GM12878 (cell line): Measurements from ENCODE around the gene GPR158. TPM values are rescaled to one million over a fixed set of nuclear protein-coding genes. Genes with fewer than 3 reads are reported as not detected.

Experiments used
- ATAC-seq: fragments of 200-7000 bp; cut with Tn5 transposase; 3 replicates; pipeline ENCODE4 v1.9.1; 2020; ENCODE audit warnings: mild to moderate bottlenecking, moderate library complexity
- BruUV-seq: library from RNA; stranded (reverse); fragments of 400-500 nt; replicated peaks from 2 replicates; lab custom pipeline; 2021; lab: Mats Ljungman, UMichigan
- CTCF ChIA-PET: fragments of 300-600 bp; sonication (Branson Sonifier 250); formaldehyde crosslinking; extraction: SDS; loops from one replicate; lab custom pipeline; 2021; ENCODE audit warnings: inconsistent platforms; lab: Yijun Ruan, JAX
- POLR2A ChIA-PET: fragments of 350-600 bp; formaldehyde crosslinking; extraction: SDS; loops from one replicate; lab custom pipeline; 2021; ENCODE audit warnings: inconsistent platforms; lab: Charles Lee
- RAD21 ChIA-PET: fragments of 300-600 bp; sonication (Branson Sonifier 250); formaldehyde crosslinking; loops from one replicate; lab custom pipeline; 2023; ENCODE audit warnings: antibody characterized with exemption; ENCODE audit not compliant: unreplicated experiment; lab: Charles Lee
- SMC1A ChIA-PET: fragments of 300-600 bp; sonication (Branson Sonifier 250); formaldehyde crosslinking; loops from one replicate; lab custom pipeline; 2023; ENCODE audit not compliant: unreplicated experiment, uncharacterized antibody; lab: Charles Lee
- DNase-seq: peaks from one replicate; pipeline ENCODE4 v3.0.0-alpha.2; 2011; ENCODE audit warnings: low read depth, low spot score
- FAIRE-seq: peaks from 3 replicates; lab custom pipeline; 2011; peaks lifted over from hg19 to GRCh38; lab: Jason Lieb, UNC
- H2AFZ ChIP-seq: 2 replicates; pipeline ENCODE4 v1.6.0; 2011; ENCODE audit warnings: low read depth, low read length, control low read depth; ENCODE audit not compliant: control insufficient read depth
- H3K27ac ChIP-seq: 2 replicates; pipeline ENCODE4 v1.5.1; 2011; ENCODE audit warnings: control low read depth; ENCODE audit not compliant: control insufficient read depth, insufficient read depth
- H3K27me3 ChIP-seq, 2 experiments: replicated peaks in 1 of 2; 2 replicates each; pipeline versions ENCODE4 v1.6.0 to v1.6.1; 2011; ENCODE audit warnings: low read length in 1 of 2; ENCODE audit not compliant: control insufficient read depth in 2 of 2, insufficient read depth in 2 of 2
- H3K36me3 ChIP-seq, 2 experiments: 2 replicates each; pipeline ENCODE4 v1.5.1; 2011; ENCODE audit warnings: low read length in 1 of 2; ENCODE audit not compliant: control insufficient read depth in 2 of 2, insufficient read depth in 2 of 2
- H3K4me1 ChIP-seq: 2 replicates; pipeline ENCODE4 v1.6.1; 2011; ENCODE audit warnings: mild to moderate bottlenecking, low read length, moderate library complexity, mixed read lengths; ENCODE audit not compliant: control insufficient read depth, insufficient read depth
- H3K4me2 ChIP-seq: 2 replicates; pipeline ENCODE4 v1.6.0; 2011; ENCODE audit warnings: control low read depth; ENCODE audit not compliant: control insufficient read depth, insufficient read depth
- H3K4me3 ChIP-seq: fragments of 200-600 bp; sonication (generic); 2 replicates; pipeline ENCODE4 v1.5.1; 2016
- H3K79me2 ChIP-seq: 2 replicates; pipeline ENCODE4 v1.6.0; 2011; ENCODE audit warnings: low read length; ENCODE audit not compliant: control insufficient read depth, insufficient read depth
- H3K9ac ChIP-seq: 2 replicates; pipeline ENCODE4 v1.8.0; 2011; ENCODE audit warnings: low read length, control low read depth, mixed read lengths; ENCODE audit not compliant: control insufficient read depth, insufficient read depth
- H3K9me3 ChIP-seq: replicated peaks from 3 replicates; pipeline ENCODE4 v1.5.1; 2011; ENCODE audit warnings: mild to moderate bottlenecking, low read length; ENCODE audit not compliant: control insufficient read depth, insufficient read depth
- H4K20me1 ChIP-seq: 2 replicates; pipeline ENCODE4 v1.6.0; 2011; ENCODE audit not compliant: control insufficient read depth, insufficient read depth
- BMI1 ChIP-seq: fragments of 450-650 bp; IDR thresholded peaks from 2 replicates; pipeline ENCODE4 v1.6.1; 2016; ENCODE audit warnings: mild to moderate bottlenecking, moderate library complexity, borderline replicate concordance
- CBFB ChIP-seq: IDR thresholded peaks from 2 replicates; pipeline ENCODE4 v1.6.1; 2016; ENCODE audit warnings: antibody characterized with exemption, low read depth
- CBX3 ChIP-seq: fragments of 200-600 bp; sonication (generic); IDR thresholded peaks from 2 replicates; pipeline ENCODE4 v1.6.1; 2016; ENCODE audit warnings: low read depth, borderline replicate concordance
- CBX5 ChIP-seq: sonication (generic); IDR thresholded peaks from 2 replicates; pipeline ENCODE4 v1.6.1; 2016; ENCODE audit warnings: low read depth, moderate library complexity, mild to moderate bottlenecking, inconsistent platforms
- CHD1 ChIP-seq: IDR thresholded peaks from 2 replicates; pipeline ENCODE4 v1.6.1; 2012; ENCODE audit warnings: low read depth, low read length, improper control_type of control experiment
- EP300 ChIP-seq, 2 experiments: fragments of 150-350 bp in 1 of 2; IDR thresholded peaks; 2 replicates each; pipeline ENCODE4 v1.6.1; 2011 to 2012; ENCODE audit warnings: low read depth in 2 of 2, low read length in 2 of 2, borderline replicate concordance in 1 of 2, improper control_type of control experiment in 1 of 2, inconsistent platforms in 1 of 2; ENCODE audit not compliant: control insufficient read depth in 1 of 2
- FOXK2 ChIP-seq: fragments of 450-650 bp; IDR thresholded peaks from 2 replicates; pipeline ENCODE4 v1.6.1; 2017; ENCODE audit warnings: mild to moderate bottlenecking, moderate library complexity
- GATAD2B ChIP-seq: fragments of 450-650 bp; conservative IDR thresholded peaks from 2 replicates; pipeline ENCODE4 v1.6.1; 2017; ENCODE audit warnings: low read depth, mild to moderate bottlenecking, moderate library complexity
- HSF1 ChIP-seq: fragments of 150-350 bp; IDR thresholded peaks from 2 replicates; pipeline ENCODE4 v1.6.1; 2014; ENCODE audit warnings: mild to moderate bottlenecking, low read depth, low read length
- IKZF1 ChIP-seq: fragments of 450-650 bp; conservative IDR thresholded peaks from 2 replicates; pipeline ENCODE4 v1.6.1; 2017; ENCODE audit warnings: antibody characterized with exemption, mild to moderate bottlenecking
- MYB ChIP-seq: fragments of 150-350 bp; IDR thresholded peaks from 2 replicates; pipeline ENCODE4 v1.6.1; 2014; ENCODE audit warnings: mild to moderate bottlenecking, low read depth, low read length, borderline replicate concordance
- NFIC ChIP-seq: IDR thresholded peaks from 2 replicates; pipeline ENCODE4 v1.6.1; 2012; ENCODE audit warnings: low read depth, mild to moderate bottlenecking, inconsistent platforms, low read length, moderate library complexity
- NR2F1 ChIP-seq: fragments of 450-650 bp; conservative IDR thresholded peaks from 2 replicates; pipeline ENCODE4 v1.6.1; 2017; ENCODE audit warnings: mild to moderate bottlenecking
- PAX8 ChIP-seq: fragments of 450-650 bp; IDR thresholded peaks from 2 replicates; pipeline ENCODE4 v1.6.1; 2017; ENCODE audit warnings: mild to moderate bottlenecking, moderate library complexity
- RAD21 ChIP-seq: IDR thresholded peaks from 2 replicates; pipeline ENCODE4 v1.6.1; 2011; ENCODE audit warnings: mild to moderate bottlenecking, low read depth, low read length, moderate library complexity; ENCODE audit not compliant: insufficient read depth
- SREBF2 ChIP-seq: IDR thresholded peaks from 2 replicates; pipeline ENCODE4 v1.6.1; 2012; ENCODE audit warnings: mild to moderate bottlenecking, low read length
- STAT1 ChIP-seq: fragments of 450-650 bp; conservative IDR thresholded peaks from 2 replicates; pipeline ENCODE4 v1.6.1; 2014; ENCODE audit warnings: antibody characterized with exemption, mild to moderate bottlenecking
- ZNF207 ChIP-seq: fragments of 450-650 bp; IDR thresholded peaks from 2 replicates; pipeline ENCODE4 v1.6.1; 2014; ENCODE audit warnings: antibody characterized with exemption, mild to moderate bottlenecking, borderline replicate concordance
- ZNF384 ChIP-seq: IDR thresholded peaks from 2 replicates; pipeline ENCODE4 v1.6.1; 2012; ENCODE audit warnings: low read depth, mild to moderate bottlenecking, low read length, improper control_type of control experiment, borderline replicate concordance
- WGBS: methylation state at CpG from one replicate; pipeline ENCODE4 v1.1.6; 2016; ENCODE audit warnings: low lambda C conversion rate; ENCODE audit not compliant: insufficient replicate concordance, insufficient coverage; ENCODE audit errors: missing lambda C conversion rate; 5-methylcytosine and 5-hydroxymethylcytosine counted together
- in situ Hi-C: fragments of 300-500 bp; cut with MboI; formaldehyde crosslinking; loops from 9 replicates; pipeline ENCODE4 v1.14.3; 2018; ENCODE audit warnings: mixed read lengths
- intact Hi-C: fragments of 100-400 bp; cut with micrococcal nuclease; formaldehyde crosslinking; loops from one replicate; pipeline ENCODE4 v1.14.2; 2022; ENCODE audit not compliant: unreplicated experiment
- polyA plus RNA-seq, 11 experiments: library from polyadenylated mRNA; depleted of rRNA in 4 of 11; unstranded in 6 of 11; stranded (reverse) in 5 of 11; fragments of >200 nt; fragmentation: Nextera tagmentation in 4 of 11; fragmentation: Illumina TruSeq in 1 of 11; extraction: Ambion mirVana in 4 of 11; extraction: Trizol in 1 of 11; gene quantifications; 1 replicate in 1 of 11; 2 replicates in 10 of 11; pipeline versions ENCODE4 v1.2.1 to v1.2.3, GENCODE V29; 2011 to 2016; ENCODE audit warnings: inconsistent platforms in 2 of 11, missing spikeins in 2 of 11, low read depth in 1 of 11
- total RNA-seq, 4 experiments: library from RNA; depleted of rRNA in 3 of 4; stranded (reverse); fragments of >200 nt in 3 of 4; fragmentation: Illumina TruSeq in 1 of 4; extraction: Trizol in 1 of 4; gene quantifications; 2 replicates each; pipeline versions ENCODE4 v1.2.1 to v1.2.3, GENCODE V29; 2013 to 2021

Gene GPR158
- total and polyA plus RNA-seq, 10 of the 15 experiments (the other 5 are each of a cell fraction or from before 2014, with no cell fraction given): not detected

DNA sequence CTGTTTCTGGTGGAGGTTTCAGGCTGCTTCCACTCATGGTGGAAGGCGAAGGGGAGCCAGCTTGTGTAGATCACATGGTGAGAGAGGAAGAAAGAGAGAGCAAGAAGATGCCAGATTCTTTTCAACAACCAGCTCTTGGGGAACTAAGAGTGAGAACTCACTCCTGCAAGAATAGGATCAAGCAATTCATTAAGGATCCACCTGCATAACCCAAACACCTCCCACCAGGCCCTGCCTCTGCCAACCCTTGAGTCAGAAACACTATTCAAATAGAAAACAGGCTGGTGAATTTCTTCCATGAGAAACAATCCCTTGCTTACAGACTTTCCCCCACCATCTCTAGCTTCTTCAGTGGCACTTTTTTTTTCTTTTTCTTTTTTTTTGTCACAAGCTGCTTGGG is 317.2 kb downstream of the GPR158 start:
- Histone ChIP-seq H3K9ac (no peak overlapping the region), H3K4me1 (no peaks in the 10 kb centered on the region), H3K4me3 (no peak overlapping the region), H2AFZ (no peak overlapping the region), H3K9me3 (no peaks in the 10 kb centered on the region), H3K27me3 (no peaks in the 10 kb centered on the region), H3K4me2 (no peak overlapping the region), H3K79me2 (no peaks in the 10 kb centered on the region), H4K20me1 (no peaks in the 10 kb centered on the region), H3K27ac (no peak overlapping the region), H3K36me3 (no peaks in the 10 kb centered on the region)
- SMC1A ChIA-PET: interaction anchor here (0.6 kb wide), 1 partner anchor 1054 kb away, joined by 3 read pairs; no protein-coding TSS in a partner anchor
- in situ Hi-C loops (no loop called here), intact Hi-C loops (no loop called here)
- CTCF ChIA-PET: no interaction called here
- no peak for TF ChIP-seq PAX8
- TF ChIP-seq SREBF2: no peak
- TF ChIP-seq RAD21: no peak
- TF ChIP-seq IKZF1: no peak
- TF ChIP-seq ZNF207: no peak
- no peak for TF ChIP-seq FOXK2
- TF ChIP-seq ZNF384: no peak
- no peak for TF ChIP-seq NR2F1
- TF ChIP-seq MYB: no peak
- BruUV-seq: no TSS peak
- FAIRE-seq (no peak), ATAC-seq (no peak), DNase-seq (no peak)
- POLR2A ChIA-PET: no interaction called here
- WGBS: 0% methylated on average over 1 of the region's 1 CpG
- RAD21 ChIA-PET: no interaction called here

GRCh38 chr10:25492680-25493079 is 317.9 kb downstream of the GPR158 start:
- Histone ChIP-seq H3K27me3 (no peaks in the 10 kb centered on the region), H3K9ac (no peak overlapping the region), H3K36me3 (no peaks in the 10 kb centered on the region), H3K4me3 (no peak overlapping the region), H2AFZ (no peak overlapping the region), H3K9me3 (no peaks in the 10 kb centered on the region), H4K20me1 (no peaks in the 10 kb centered on the region), H3K4me2 (no peak overlapping the region), H3K4me1 (no peaks in the 10 kb centered on the region), H3K79me2 (no peaks in the 10 kb centered on the region), H3K27ac (no peak overlapping the region)
- FAIRE-seq: no peak
- ChIA-PET CTCF (no interaction called here), RAD21 (no interaction called here), SMC1A (interaction anchor here (0.5 kb wide), 1 partner anchor 152 kb away, joined by 3 read pairs; no protein-coding TSS in a partner anchor), POLR2A (no interaction called here)
- no peak for DNase-seq
- intact Hi-C loops (no loop called here), in situ Hi-C loops (no loop called here)
- no peak for ATAC-seq
- BruUV-seq: no TSS peak
- no peak for TF ChIP-seq CBFB
- no peak for TF ChIP-seq CBX5
- no peak for TF ChIP-seq CHD1
- no peak for TF ChIP-seq SREBF2
- TF ChIP-seq FOXK2: no peak
- no peak for TF ChIP-seq GATAD2B
- no peak for TF ChIP-seq HSF1
- TF ChIP-seq NFIC: no peak
- no peak for TF ChIP-seq EP300 (IDR thresholded peaks at IDR 0.05; ENCODE audit: borderline replicate concordance in 1 of 2, control insufficient read depth in 1 of 2, low read depth in 2 of 2, low read length in 2 of 2)
- no peak for TF ChIP-seq STAT1
- no peak for TF ChIP-seq CBX3
- TF ChIP-seq BMI1: no peak
